Stimulated activated naive CD4-positive, alpha-beta T cell (primary cell): ENCODE measurements around the gene CSRP1.

Source experiments
- DNase-seq, 6 experiments: peaks; one replicate each; lab custom pipeline; 2025; lab: John Stamatoyannopoulos, UW

CSRP1 gene

DNA sequence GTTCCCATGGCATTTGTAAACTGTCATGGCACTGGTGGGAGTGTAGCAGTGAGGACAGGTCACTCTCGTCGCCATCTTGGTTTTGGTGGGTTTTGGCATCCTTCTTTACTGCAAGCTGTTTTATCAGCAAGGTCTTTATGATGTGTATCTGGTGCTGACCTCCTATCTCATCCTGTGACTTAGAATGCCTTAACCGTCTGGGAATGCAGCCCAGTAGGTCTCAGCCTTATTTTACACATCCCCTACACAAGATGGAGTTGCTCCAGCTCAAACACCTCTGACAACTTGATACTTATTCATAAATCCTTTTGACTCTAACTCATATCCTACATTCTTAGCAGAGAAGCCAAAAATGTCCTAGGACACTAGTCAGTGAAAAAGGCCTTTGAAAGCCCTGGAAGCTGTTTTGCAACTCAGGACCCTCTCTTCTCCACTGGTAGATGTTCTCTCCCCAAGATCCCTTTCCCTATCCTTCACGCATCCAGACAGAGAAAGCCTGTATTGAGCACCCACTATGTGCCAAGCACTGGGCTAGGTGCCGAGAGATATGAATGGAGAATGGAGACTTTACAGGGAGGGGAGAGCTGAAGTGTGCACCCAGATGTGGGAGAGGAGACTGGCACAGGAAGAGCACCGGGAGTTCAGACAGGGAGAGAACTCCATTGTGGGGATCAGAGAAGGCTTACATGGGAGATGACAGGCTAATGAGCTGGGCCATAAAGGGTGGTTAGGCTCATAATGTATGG lies 6.7 kb upstream of the CSRP1 start:
- DNase-seq: no peak

DNA sequence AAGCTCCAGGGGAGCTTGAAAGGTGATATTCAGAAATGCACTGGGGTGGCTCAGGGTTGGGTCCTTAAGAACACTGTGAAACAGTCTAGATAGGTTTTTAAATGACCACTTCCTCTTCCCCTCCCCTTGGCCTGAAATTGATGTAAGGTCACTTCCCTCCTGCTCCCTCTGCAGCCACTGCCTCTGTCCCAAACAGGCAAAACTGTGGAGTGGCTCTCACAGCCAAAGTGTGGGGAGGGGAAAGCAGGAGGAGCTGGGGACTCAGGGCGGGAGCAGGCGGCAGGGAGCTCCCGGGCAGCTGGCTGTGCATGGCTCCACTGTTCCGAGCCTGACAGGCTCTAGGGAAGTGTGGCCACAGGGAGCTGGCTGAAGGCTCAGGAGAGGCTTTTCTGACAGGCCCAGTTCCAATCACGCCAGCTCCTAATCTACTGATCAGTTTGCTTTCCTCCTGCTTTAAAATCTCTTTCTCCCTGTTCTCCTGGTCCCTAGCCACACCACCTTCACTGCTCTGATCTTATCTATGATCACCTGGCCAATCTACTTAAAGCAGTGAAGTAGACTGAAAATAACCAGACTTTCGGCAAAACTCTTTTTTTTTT lies 5.1 kb upstream of the CSRP1 start:
- no peak for DNase-seq

DNA sequence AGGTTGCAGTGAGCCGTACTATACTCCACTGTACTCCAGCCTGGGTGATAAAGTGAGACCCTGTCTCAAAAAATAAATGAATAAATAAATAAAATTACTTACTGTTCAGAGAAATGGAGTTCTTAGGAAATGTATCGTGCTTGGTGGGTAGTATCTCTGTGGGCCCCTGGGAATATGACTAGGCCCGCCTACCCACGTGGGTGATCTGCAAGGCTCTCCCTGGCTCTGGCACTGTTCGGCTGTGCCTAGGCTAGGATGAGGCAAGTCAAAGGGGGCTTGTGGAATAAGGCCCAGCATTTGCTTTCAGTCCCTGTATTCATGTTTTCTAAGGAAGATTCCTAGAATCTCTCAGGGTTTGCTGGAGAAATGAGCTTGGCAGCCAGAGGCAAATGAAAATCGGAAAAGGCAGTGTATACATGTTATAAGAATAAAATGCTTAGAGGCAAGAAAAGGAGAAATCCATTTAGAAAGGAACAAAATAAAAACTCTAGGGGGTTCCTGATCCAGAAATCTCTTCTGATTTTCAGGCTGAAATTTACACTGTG lies 4.5 kb upstream of the CSRP1 start:
- no peak for DNase-seq

DNA sequence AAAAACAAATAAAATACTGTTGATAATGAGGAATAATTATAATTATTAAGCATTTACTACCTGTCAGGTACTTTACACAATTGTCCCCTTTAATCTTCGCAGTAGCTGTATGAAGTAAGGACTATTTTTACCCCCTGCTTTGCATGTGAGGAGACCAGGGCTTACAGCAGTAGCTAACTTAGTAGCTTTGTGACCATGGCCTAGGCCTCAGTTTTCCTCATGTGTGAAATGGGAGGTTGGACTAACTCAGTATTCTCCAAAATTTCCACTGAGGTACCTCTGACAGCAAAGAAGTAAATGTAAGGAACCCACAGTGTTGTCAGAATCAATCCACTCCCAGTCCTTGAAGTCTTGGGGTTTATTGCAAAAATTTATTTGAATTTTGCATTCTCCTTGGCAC lies 3.8 kb upstream of the CSRP1 start:
- DNase-seq: no peak

DNA sequence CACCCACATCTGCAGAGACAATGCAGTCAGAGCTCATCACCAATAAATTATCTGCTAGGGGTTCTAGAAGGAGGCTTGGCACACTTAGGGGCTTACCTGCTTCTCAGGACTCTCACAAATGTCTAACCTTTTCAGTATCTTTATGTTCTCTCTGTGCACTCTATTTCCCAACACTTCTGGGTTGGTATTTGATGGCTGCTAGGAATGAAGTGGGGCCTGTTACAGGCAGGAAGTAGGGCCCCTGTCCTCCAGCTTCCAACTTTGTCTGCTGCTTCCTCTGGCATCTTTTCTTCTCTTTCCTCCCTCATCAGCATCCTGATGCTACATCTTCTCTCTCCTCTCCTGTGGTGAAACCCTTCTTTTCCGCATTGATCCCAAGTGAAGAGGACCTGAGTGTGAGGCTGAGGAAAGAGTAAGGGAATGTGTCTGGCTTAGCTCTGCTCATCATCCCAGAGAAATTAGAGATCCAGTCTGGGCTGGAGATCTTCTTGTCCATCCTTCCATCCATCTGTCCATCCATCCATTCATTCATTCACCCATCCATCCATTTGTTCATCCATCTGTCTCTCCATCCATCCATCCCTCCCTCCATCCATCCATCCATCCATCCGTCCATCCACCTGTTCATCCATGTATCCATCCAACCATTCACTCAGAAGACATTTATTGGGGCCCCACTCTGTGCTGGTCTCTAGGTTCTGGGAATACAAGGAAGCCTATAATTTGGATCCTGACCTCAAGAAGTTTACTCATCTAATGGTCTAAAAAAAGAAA lies 2.9 kb upstream of the CSRP1 start:
- no peak for DNase-seq

DNA sequence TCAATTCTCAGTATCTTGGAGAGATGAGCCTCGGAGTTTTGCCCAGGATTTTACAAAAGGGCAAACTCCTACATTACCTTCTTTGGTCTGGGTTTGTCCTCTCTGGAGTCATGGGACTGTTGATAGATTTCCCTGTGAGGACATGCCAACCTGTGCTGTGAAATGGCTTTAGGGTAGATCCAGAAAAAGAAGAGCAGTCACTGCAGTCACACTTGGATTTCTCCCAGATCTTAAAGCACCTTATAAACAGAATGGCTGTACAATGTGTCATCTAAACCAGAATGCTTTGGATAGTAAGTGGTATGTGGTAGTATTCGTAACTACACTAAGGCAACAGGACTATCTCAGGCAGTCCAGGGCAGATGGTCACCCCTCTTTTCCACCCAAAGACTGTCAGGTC lies 1.9 kb upstream of the CSRP1 start:
- DNase-seq: no peak

DNA sequence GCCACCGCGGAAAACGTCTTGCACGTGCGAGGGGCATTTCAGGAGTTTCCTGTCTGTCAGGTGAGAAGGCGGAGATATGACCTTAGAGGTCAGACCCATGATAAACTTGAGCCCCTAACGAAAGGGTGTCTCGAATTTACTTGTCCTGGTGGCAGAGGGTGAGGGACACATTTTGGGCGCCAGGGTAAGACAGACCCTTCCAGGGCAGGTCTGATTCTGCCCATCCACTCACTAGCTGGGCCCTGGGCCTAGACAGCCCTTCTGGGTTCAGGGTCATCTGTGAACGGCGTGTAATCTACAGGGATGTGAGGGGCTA lies 395 bp upstream of the CSRP1 start:
- no peak for DNase-seq

DNA sequence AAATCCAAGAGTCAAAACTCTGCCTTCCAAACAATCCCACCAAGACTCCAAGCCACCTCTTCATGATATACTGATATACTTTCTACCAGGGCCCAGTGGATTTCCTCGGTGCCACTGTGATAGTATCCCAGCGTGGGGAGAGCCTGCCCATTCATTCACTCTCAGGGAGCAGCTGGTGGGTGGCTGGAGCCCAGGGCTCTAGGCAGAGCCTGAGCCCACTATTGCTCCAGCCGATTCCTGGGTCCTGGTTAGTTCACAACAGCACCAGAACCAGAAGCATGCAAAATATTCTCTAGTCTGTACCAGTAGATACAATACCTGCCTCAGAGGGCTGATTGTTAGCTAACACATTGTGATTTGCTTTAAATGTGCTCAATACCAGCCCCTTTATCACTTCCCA lies 831 bp downstream of the CSRP1 start:
- DNase-seq: no peak

DNA sequence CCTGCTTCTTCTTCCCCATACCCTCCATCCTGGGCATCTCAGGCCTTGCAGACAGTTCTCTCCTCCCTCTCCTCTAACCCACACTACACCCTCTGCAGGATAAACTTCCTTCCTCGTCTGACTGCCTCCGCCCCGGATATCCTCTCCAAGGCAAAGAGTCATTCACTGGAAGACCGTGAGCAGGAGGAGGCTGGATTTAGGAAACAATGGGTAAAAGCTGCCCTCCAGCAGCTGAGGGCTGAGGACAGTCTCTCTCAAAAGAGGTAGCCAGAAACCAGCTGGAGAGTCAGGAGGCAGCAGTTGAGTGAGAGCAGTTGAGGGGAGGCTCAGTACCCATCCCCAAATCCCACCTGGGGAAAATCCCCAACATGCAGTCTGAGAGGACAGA lies 1.4 kb downstream of the CSRP1 start:
- DNase-seq: no peak

DNA sequence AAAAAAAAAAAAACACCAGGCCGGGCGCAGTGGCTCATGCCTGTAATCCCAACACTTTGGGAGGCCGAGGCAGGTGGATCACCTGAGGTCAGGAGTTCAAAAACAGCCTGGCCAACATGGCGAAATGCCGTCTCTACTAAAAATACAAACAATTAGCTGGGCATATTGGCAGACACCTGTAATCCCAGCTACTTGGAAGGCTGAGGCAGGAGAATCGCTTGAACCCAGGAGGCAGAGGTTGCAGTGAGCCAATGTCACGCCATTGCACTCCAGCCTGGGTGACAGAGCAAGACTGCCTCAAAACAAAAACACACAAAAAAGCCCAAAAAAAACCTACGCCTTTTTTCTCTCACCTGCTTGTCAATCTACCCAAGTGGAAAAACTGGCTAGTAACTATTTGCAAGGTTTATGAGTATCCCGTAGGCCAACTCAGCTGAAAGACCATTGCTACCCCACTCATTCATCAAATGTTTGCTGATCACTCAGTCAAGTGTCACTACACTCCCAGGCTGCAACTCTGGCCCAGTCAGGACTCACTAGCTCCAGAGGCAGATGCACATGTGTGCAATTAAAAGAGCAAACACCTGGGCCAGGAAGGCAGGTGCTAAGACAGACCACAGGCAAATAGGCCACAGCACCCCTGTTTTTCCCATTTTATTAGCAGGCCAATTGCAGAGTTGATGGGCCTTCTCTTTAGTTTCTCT lies 2.0 kb downstream of the CSRP1 start:
- DNase-seq: no peak

DNA sequence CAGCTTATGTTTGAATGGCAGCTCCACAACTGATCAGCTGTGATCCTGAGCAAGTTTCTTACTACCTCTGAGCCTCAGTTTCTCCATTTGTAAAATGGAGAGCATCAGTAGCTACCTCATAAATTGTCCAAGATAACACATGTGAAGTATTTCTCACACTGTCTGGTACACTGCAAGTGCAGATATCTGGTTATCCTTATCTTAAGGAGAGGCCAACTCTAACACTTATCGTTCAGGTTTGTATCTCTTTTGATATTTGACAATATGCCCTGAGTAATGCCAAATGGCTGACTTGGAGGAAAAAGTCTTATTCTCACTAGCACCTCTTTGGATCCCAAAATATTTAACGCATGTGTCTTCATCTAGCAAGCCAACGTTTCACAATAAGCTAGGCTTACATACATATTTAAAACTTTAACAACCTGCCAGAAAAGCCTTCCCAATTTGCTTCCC lies 2.7 kb downstream of the CSRP1 start:
- no peak for DNase-seq

DNA sequence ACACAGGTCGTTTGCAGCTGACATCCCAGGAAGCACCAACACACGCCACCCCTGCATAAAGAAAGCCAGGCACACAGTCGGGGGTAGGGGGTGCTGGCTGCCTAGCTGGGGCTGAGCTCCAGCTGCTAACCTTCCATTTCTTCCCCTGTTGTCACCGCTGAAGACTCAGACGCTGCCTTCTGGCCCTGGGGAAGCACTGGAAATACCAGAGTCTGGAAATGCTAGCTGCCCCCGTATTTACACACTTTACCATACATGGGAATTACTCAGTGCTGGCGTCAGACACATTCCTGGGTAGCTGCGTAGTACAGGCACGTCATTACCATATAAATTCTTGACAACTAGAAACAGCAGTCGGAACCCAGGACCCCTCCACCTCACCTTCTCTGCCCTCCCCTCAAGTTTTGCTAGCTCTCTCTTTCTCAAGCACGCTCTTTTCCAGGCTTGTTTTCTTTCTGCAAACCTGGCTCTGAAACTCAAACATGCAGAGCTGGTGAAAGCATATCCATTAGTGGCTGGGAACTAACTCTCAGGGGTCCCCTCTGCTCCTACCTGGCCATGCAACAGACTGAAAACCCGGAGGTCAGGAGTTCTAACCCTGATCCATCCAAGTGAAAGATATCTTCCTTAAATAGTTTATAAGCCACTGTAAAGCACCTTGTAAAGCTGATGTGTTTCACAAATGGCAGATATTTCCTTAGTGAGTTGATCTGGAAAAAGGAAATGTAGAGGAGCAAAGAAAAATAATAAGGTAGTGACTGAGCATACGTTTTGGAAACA lies 3.3 kb downstream of the CSRP1 start:
- DNase-seq: no peak

DNA sequence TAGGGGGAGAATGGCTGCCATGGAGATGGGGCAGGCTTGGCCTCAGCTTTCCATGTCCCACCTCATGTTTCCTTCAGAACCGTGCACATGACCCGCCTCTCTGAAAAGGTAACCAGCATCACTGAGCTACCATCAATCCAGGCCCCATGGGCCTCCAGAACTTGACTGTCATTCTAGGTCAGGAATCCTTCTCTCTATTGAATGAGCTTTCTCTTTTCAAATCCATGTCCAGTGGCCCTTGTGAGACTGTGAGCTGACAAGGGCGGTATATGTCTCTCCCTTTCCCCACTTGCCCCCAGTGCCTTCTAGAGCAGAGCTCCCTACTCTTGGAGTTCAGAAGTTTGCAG lies 4.4 kb downstream of the CSRP1 start:
- no peak for DNase-seq

DNA sequence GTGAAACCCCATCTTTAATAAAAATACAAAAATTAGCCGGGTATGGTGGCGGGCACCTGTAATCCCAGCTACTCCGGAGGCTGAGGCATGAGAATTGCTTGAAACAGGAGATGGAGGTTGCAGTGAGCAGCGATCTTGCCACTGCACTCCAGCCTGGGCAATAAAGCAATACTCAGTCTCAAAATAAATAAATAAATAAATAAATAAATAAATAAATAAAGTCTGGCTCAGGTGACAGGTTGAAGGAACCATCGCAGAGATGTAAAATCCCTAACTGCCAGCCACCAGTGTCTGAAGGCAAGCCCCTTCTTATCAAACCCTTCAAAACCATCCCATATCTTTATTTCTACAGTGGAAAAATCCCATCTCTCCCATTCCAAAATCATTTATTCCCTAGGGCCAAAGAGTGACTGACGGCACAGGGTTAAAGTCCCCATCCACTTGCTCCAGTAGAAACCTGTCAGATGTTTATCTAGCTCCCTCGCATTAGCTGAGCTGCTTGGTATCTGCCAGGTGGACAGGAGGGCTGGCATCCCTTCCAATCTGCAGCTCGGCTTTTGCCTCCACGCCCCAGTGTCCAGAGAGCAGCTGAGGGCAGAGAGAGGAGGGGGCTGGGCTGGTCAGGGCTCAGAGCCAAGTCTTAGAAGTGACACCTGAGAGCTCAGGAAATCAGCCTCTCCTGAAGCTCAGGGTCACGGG lies 5.0 kb downstream of the CSRP1 start:
- no peak for DNase-seq

DNA sequence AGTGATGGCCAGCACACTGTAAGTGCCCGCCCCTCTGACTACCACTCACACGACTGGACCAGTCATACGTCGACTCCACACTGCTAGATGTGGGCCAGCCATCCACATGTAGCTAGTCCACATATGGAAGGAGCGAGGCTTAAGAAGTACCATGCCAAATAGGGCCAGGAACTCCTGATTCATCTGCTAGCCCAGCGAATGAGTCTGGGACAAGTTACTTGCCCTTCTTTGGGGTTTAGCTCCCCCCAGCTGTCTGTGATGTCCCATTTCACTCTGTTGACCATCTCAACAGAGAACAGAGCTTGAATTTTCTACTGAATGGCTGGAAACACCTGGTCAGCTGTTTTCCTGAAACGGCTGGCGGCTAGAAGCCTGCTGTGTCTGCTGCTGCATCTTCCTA lies 5.8 kb downstream of the CSRP1 start:
- DNase-seq: no peak

DNA sequence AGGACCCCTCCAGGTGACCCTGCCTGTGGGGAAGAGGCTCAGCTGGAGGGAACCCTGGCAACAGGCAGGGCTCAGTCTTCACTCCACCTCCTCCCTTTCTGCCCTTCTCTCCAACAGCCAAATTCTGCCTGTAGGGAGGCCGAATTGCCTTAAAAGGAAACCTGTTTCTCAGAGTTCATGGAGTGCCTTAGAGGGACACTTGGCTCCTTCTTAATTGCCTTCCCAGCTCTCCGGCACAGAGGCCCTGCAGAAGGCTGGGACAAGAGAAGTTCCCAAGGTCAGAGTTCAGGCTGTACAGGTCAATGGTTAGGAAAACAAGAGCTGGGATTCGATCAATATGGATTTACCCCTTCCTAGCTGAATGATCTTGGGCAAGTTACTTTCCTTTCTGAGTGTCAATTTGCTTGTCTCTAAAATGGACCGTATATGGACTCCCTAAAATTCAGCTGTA lies 6.2 kb downstream of the CSRP1 start:
- DNase-seq: no peak

DNA sequence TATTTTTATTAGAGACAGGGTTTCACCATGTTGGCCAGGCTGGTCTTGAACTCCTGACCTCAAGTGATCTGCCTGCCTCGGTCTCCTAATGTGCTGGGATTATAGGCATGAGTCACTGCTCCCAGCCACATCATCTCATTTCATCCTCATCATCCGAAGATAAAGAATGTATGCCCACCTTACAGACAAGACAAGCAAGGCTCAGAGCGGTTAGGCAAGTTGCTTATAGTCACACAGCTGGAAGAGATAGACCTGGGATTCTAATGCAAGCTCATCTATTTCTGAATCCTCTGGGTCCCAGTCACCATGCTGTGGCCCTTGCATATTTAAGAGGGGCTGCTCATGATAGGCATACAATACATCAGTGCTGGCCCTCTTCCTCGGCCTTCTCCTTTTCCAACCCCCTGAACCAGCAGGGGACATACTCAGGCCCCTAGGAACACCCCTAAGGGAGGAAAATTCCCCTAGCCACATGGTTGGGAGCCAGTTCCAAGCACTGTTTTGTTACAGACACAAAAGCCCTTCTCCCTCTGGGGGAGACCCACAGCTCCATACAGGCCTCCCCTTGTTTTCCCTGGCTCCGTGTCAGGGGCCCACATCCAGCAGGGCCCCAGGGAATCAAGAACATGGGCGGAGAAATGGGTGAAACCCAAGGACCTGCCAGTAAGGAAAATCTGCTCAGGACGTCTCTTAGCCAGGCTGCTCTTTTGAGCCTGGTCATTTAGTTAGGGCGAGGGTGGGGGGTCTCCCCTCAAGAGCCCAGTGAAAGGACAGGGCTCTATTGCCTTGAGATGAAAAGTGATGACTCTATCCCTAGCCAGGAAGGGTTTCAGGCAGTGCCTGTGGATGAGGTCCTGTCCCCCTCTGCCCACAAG lies 6.9 kb downstream of the CSRP1 start:
- DNase-seq: no peak

DNA sequence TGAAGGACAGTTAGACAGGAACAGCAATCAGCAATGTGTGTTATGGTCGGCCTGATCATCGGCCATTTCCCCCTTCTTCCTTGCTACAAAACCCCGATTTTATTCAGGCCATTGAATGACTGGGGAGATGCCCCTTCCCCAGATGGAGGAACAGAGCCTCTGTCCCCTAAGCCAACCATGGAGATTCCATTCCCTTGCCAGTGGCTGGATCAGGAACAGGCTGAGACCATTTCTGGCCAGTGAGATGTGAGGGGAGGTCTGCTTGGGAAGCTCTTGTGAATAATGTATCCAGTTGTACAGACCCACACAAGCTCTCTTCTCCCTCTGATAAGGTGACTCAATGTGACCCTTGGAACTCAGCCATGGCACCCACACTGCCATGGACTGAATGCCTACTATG lies 7.7 kb downstream of the CSRP1 start:
- DNase-seq: no peak

DNA sequence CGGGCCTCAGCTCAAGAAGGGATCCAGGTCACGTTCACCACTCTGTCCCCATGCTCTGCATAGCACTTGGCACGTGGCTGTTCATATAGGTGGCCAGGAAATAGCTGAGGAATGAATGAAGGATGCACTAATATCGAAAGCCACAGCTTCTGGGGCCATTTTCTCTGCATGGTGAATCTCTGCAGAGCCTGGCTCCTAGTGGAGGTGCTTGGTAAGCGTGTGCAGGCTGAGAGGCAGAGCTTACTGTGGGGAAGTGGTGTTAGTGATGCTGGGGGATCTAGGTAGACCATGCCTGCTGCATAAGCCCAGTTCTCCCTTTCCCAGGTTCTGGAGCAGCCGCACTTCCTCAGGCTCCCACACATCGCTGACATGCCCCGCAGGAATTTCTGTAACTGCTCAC lies 8.3 kb downstream of the CSRP1 start:
- DNase-seq: no peak

DNA sequence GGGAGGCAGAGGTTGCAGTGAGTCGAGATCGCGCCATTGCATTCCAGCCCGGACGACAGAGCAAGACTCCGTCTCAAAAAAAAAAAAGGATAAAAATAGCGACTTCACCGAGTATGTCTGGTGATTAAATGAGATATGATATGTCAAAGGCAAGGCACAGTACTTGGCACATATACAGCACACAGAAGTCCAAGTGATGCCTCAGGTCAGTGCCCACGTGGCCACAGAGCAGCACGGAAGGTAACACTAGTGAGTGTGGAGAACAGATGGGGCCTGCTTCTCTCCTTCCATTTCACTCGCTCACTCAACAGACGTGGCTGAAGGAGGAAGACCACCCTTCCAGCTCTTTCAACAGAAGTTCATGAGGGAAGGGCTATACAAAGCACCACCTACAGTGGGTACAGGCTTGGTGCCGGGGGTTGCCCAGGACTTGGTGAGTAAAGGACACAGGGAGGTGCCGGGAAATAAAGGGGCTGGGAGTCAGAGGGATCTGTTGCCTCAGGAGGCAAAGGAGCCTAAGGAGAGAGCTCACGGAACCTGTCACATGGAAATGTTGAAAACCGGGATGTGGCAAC lies 8.9 kb downstream of the CSRP1 start:
- no peak for DNase-seq
